GM18909 (cell line): ENCODE results near the gene CCDC198.
A peak's percentile ranks its signal among the peaks of the same experiment; 100 is the strongest.

Source experiments
- ATAC-seq: cut with Tn5 transposase; IDR thresholded peaks from one replicate; pipeline ENCODE4 v1.9.1; 2021; ENCODE audit warnings: mild to moderate bottlenecking; ENCODE audit not compliant: unreplicated experiment, poor library complexity

CCDC198 gene

GRCh38 chr14:57470909-57471308 lies 22.7 kb downstream of the CCDC198 start:
- ATAC-seq, result no peak

GRCh38 chr14:57464008-57464730 lies 29.5 kb downstream of the CCDC198 start:
- peak; percentile 92 for ATAC-seq

DNA sequence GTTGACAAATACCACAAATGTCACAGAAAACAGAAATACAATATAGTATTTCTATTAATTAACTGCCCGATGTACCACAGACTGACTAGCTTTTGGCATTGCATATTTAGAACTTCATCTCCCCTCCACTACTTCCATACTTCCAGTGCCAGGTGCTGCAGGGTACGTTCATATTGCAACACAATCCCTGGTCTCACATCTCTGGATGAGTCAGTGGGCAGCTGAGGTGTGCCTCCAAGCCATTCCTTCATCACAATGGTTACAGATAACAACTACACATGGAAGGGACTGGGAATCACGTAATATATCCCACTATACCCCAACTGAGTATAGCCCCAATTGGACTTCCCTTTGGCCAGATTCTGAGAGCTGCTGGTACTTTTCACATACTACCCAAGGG lies 31.1 kb downstream of the CCDC198 start:
- ATAC-seq, result no peak

- ATAC-seq, result no peak
Measured at GRCh38 chr14:57461777-57462320, 31.8 kb downstream of the CCDC198 start.

DNA sequence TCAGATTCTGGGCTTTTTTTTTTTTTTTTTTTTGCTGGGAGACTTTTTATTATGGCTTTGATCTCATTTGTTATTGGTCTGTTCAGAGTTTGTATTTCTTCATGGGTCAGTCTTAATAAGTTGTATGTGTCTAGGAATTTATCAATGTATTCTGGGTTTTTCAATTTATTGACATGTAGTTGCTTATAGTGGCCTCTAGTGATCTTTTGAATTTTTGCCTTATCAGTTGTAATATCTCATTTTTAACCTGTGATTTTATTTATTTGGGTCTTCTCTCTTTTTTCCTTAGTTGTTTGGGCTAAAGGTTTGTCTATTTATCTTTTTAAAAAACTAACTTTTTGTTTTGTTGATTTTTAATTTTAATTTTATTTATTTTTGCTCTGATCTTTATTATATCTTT lies 57.7 kb downstream of the CCDC198 start:
- ATAC-seq, result no peak

GRCh38 chr14:57420986-57421385 lies 72.7 kb downstream of the CCDC198 start:
- ATAC-seq, result no peak

- no peak for ATAC-seq
Measured at GRCh38 chr14:57420033-57420432, 73.6 kb downstream of the CCDC198 start.
